ENCODE measurements around the gene LIMS1.
"Not testable (repeated sequence)": the region's sequence is repeated elsewhere in the genome, so short reads cannot be mapped to it uniquely, and the experiment has no call there.

DNA sequence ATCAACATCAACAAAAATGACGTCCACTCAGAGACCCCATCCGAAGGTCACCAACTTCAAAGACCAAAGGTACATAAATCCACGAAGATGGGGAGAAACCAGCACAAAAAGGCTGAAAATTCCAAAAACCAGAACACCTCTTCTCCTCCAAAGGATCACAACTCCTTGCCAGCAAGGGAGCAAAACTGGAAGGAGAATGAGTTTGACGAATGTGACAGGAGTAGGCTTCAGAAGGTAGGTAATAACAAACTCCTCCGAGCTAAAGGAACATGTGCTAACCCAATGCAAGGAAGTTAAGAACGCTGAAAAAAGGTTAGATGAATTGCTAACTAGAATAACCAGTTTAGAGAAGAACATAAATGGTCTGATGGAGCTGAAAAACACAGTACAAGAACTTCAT, 110.2 kb downstream of the LIMS1 start:
- TF ChIP-seq, protein P1, sequence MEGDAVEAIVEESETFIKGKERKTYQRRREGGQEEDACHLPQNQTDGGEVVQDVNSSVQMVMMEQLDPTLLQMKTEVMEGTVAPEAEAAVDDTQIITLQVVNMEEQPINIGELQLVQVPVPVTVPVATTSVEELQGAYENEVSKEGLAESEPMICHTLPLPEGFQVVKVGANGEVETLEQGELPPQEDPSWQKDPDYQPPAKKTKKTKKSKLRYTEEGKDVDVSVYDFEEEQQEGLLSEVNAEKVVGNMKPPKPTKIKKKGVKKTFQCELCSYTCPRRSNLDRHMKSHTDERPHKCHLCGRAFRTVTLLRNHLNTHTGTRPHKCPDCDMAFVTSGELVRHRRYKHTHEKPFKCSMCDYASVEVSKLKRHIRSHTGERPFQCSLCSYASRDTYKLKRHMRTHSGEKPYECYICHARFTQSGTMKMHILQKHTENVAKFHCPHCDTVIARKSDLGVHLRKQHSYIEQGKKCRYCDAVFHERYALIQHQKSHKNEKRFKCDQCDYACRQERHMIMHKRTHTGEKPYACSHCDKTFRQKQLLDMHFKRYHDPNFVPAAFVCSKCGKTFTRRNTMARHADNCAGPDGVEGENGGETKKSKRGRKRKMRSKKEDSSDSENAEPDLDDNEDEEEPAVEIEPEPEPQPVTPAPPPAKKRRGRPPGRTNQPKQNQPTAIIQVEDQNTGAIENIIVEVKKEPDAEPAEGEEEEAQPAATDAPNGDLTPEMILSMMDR (IDR thresholded peaks at IDR 0.05) = not testable (repeated sequence)
- not testable (repeated sequence) for TF ChIP-seq EZH2 (IDR thresholded peaks at IDR 0.05; ENCODE audit: borderline replicate concordance, insufficient read depth, low read depth, low read length, poor library complexity, severe bottlenecking)

Measured in B cell (primary cell).